ENCODE data around the gene ZNF580. TPM values are rescaled to one million over a fixed set of nuclear protein-coding genes. Genes with fewer than 3 reads are reported as not detected.

ZNF580 gene
- total RNA-seq, 2 donors from 2014 or later: 46.1 to 47.8 TPM

- peak overlapping the region; percentile 85 to 97 for H3K4me3 Mint-ChIP-seq
- no peaks in the 10 kb centered on the region for H3K9me3 Mint-ChIP-seq
- H3K36me3 Mint-ChIP-seq (ENCODE audit: insufficient read depth in 2 of 2): peaks cover 7 to 8% of the 10 kb centered on the region in 2 donors
- DNase-seq (no peak), ATAC-seq (replicated peaks in 1 of 2) (no peak)
- H3K27ac Mint-ChIP-seq: peak overlapping the region; percentile 98
- H3K27me3 Mint-ChIP-seq (ENCODE audit: low read depth): no peaks in the 10 kb centered on the region
- H3K4me1 Mint-ChIP-seq (ENCODE audit: low read depth): peaks cover 49% of the 10 kb centered on the region
Measured at GRCh38 chr19:55655648-55656040, 14.8 kb downstream of the ZNF580 start.

GRCh38 chr19:55656552-55656951 lies 15.8 kb downstream of the ZNF580 start:
- Mint-ChIP-seq H3K27ac (peak overlapping the region; percentile 98), H3K4me1 (ENCODE audit: low read depth) (peaks cover 44% of the 10 kb centered on the region), H3K36me3 (ENCODE audit: insufficient read depth in 2 of 2) (peaks cover 8 to 9% of the 10 kb centered on the region in 2 donors), H3K27me3 (ENCODE audit: low read depth) (no peaks in the 10 kb centered on the region), H3K4me3 (peak overlapping the region; percentile 85 to 97), H3K9me3 (no peaks in the 10 kb centered on the region)
- DNase-seq (no peak), ATAC-seq (replicated peaks in 1 of 2) (no peak)

GRCh38 chr19:55656988-55657747 lies 16.4 kb downstream of the ZNF580 start:
- Mint-ChIP-seq H3K9me3 (no peaks in the 10 kb centered on the region), H3K4me3 (peak overlapping the region; percentile 85 to 97), H3K27me3 (ENCODE audit: low read depth) (no peaks in the 10 kb centered on the region), H3K4me1 (ENCODE audit: low read depth) (peaks cover 48% of the 10 kb centered on the region), H3K27ac (peak overlapping the region; percentile 98), H3K36me3 (ENCODE audit: insufficient read depth in 2 of 2) (peaks cover 12 to 14% of the 10 kb centered on the region in 2 donors)
- DNase-seq (no peak), ATAC-seq (replicated peaks in 1 of 2) (no peak)

- Mint-ChIP-seq H3K27me3 (ENCODE audit: low read depth) (no peaks in the 10 kb centered on the region), H3K4me3 (peak overlapping the region; percentile 62 to 68), H3K27ac (no peak overlapping the region), H3K36me3 (ENCODE audit: insufficient read depth in 2 of 2) (peaks cover 20 to 29% of the 10 kb centered on the region in 2 donors), H3K4me1 (ENCODE audit: low read depth) (peaks cover 55% of the 10 kb centered on the region), H3K9me3 (no peaks in the 10 kb centered on the region)
- DNase-seq (no peak), ATAC-seq (replicated peaks in 1 of 2) (no peak)
Measured at GRCh38 chr19:55658846-55659459, 18.2 kb downstream of the ZNF580 start.

DNA sequence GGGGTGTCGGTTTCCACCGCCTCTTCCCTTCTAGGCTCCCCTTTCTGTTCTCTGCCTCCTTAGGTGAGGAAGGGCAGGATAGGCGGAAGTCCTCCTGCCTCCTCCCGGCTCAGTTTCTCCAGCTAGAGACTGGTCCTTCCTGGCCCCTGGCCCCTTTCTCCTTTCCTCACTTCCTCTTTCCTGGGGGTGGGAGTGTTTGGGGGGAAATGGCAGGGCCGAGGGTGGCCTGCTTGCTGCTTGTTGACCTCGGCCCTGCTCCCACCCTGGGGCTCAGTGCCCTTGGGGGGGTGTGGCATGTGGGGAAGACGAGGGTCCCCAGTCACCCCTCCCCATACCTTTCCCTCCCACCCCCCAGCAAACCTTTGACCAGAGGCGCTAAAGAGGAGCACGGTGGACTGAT lies 19.0 kb downstream of the ZNF580 start:
- Mint-ChIP-seq H3K4me1 (ENCODE audit: low read depth) (peaks cover 59% of the 10 kb centered on the region), H3K36me3 (ENCODE audit: insufficient read depth in 2 of 2) (peaks cover 20 to 29% of the 10 kb centered on the region in 2 donors), H3K27ac (peak overlapping the region; percentile 85), H3K4me3 (peak overlapping the region; percentile 62 to 68), H3K9me3 (no peaks in the 10 kb centered on the region), H3K27me3 (ENCODE audit: low read depth) (no peaks in the 10 kb centered on the region)
- no peak for ATAC-seq (replicated peaks in 1 of 2)
- DNase-seq: no peak

- H3K9me3 Mint-ChIP-seq: no peaks in the 10 kb centered on the region
- ATAC-seq (replicated peaks in 1 of 2): no peak
- DNase-seq: no peak
- H3K4me3 Mint-ChIP-seq: no peak overlapping the region
- peaks cover 22 to 31% of the 10 kb centered on the region in 2 donors for H3K36me3 Mint-ChIP-seq (ENCODE audit: insufficient read depth in 2 of 2)
- peak overlapping the region; percentile 39 for H3K27ac Mint-ChIP-seq
- H3K27me3 Mint-ChIP-seq (ENCODE audit: low read depth): no peaks in the 10 kb centered on the region
- peaks cover 59% of the 10 kb centered on the region for H3K4me1 Mint-ChIP-seq (ENCODE audit: low read depth)
Measured at GRCh38 chr19:55660404-55660803, 19.6 kb downstream of the ZNF580 start.

GRCh38 chr19:55660991-55661390 lies 20.2 kb downstream of the ZNF580 start:
- H3K36me3 Mint-ChIP-seq (ENCODE audit: insufficient read depth in 2 of 2): peaks cover 18 to 29% of the 10 kb centered on the region in 2 donors
- peaks cover 54% of the 10 kb centered on the region for H3K4me1 Mint-ChIP-seq (ENCODE audit: low read depth)
- no peak for DNase-seq
- H3K9me3 Mint-ChIP-seq: no peaks in the 10 kb centered on the region
- H3K4me3 Mint-ChIP-seq: no peak overlapping the region
- ATAC-seq (replicated peaks in 1 of 2): no peak
- H3K27ac Mint-ChIP-seq: no peak overlapping the region
- H3K27me3 Mint-ChIP-seq (ENCODE audit: low read depth): no peaks in the 10 kb centered on the region

DNA sequence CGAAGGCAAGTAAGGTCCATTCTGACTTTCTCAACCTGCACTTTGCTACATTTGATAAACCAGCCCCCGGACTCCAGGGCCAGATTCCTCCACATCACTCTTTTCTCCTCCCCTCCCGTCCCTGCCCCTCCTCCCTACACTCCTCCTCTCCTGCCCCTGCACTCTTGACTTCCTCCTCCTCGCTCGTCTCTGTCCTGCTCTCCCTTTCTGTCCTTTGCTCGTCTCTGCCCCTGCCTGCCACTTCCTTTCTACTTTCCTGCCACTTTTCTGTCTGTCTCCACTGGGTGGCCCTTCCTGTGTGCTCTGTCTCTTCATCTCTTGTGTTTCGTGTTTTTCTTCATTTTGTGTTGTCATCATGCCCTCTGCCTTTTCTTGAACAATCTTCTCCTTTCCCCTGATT lies 21.0 kb downstream of the ZNF580 start:
- Mint-ChIP-seq H3K27me3 (ENCODE audit: low read depth) (no peaks in the 10 kb centered on the region), H3K4me1 (ENCODE audit: low read depth) (peaks cover 47% of the 10 kb centered on the region), H3K36me3 (ENCODE audit: insufficient read depth in 2 of 2) (peaks cover 18 to 28% of the 10 kb centered on the region in 2 donors), H3K27ac (peak overlapping the region; percentile 31), H3K9me3 (no peaks in the 10 kb centered on the region), H3K4me3 (no peak overlapping the region)
- DNase-seq (no peak), ATAC-seq (replicated peaks in 1 of 2) (no peak)

- no peaks in the 10 kb centered on the region for H3K9me3 Mint-ChIP-seq
- no peak overlapping the region for H3K27ac Mint-ChIP-seq
- DNase-seq: no peak
- H3K4me3 Mint-ChIP-seq: no peak overlapping the region
- peaks cover 18 to 34% of the 10 kb centered on the region in 2 donors for H3K36me3 Mint-ChIP-seq (ENCODE audit: insufficient read depth in 2 of 2)
- no peak for ATAC-seq (replicated peaks in 1 of 2)
- H3K27me3 Mint-ChIP-seq (ENCODE audit: low read depth): no peaks in the 10 kb centered on the region
- H3K4me1 Mint-ChIP-seq (ENCODE audit: low read depth): peaks cover 27% of the 10 kb centered on the region
Measured at GRCh38 chr19:55663846-55664536, 23.2 kb downstream of the ZNF580 start.

DNA sequence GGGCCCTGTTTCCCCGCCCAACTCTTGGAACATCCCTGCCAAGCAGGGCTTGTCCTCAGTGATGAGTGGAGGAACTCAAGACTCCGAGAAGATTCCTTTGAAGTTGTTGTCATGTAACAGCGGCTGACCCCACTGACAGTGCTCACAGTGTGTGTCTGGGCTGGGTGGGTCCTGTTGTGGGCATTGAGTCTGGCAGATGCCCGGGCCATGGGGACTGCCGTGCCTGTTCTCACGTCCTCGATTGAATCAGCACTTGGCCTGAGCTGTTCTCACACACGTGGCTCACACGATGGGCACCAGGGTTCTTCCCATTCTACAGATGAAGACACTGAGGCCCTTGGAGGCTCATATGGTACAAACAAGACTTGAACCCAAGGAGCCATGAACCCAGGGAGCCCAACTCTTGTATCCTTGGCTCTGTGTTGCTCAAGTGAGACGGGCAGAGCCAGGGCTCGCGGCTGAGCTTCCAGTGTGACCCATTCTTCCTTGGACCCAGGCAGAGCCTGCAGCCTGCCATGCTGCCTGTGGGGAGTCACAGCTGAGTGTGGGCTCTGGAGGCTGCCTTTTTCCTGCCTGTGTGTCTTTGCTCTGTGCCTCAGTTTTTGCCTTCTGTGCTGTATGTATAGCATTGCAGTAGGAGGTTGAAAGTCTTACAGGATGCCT lies 25.7 kb downstream of the ZNF580 start:
- ATAC-seq (replicated peaks in 1 of 2) (no peak), DNase-seq (no peak)
- Mint-ChIP-seq H3K27me3 (ENCODE audit: low read depth) (no peaks in the 10 kb centered on the region), H3K36me3 (ENCODE audit: insufficient read depth in 2 of 2) (peaks cover 15 to 31% of the 10 kb centered on the region in 2 donors), H3K4me3 (no peak overlapping the region), H3K4me1 (ENCODE audit: low read depth) (peaks cover 25% of the 10 kb centered on the region), H3K27ac (no peak overlapping the region), H3K9me3 (no peaks in the 10 kb centered on the region)

- ATAC-seq (replicated peaks in 1 of 2) (no peak), DNase-seq (no peak)
- no peaks in the 10 kb centered on the region for H3K9me3 Mint-ChIP-seq
- no peak overlapping the region for H3K4me3 Mint-ChIP-seq
- H3K4me1 Mint-ChIP-seq (ENCODE audit: low read depth): peaks cover 20% of the 10 kb centered on the region
- peaks cover 13 to 27% of the 10 kb centered on the region in 2 donors for H3K36me3 Mint-ChIP-seq (ENCODE audit: insufficient read depth in 2 of 2)
- H3K27me3 Mint-ChIP-seq (ENCODE audit: low read depth): no peaks in the 10 kb centered on the region
- no peak overlapping the region for H3K27ac Mint-ChIP-seq
Measured at GRCh38 chr19:55667006-55667381, 26.2 kb downstream of the ZNF580 start.

DNA sequence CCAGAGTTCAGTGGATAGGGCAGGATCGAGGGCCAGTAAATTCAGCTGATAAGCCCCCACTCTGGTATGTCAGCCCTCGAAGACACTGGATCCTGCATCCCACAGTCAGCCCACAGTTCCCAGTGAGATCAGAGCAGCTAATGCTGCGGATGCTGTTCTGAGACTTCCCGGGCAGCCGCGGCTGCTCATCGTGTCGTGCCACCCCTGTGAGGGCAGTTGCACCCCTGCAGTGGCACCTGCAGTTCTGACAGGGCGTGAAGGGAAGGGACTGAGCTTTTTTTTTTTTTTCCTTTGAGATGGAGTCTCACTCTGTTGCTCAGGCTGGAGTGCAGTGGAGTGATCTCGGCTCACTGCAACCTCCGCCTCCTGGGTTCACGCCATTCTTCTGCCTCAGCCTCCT lies 26.7 kb downstream of the ZNF580 start:
- H3K27me3 Mint-ChIP-seq (ENCODE audit: low read depth): no peaks in the 10 kb centered on the region
- no peak overlapping the region for H3K4me3 Mint-ChIP-seq
- no peaks in the 10 kb centered on the region for H3K9me3 Mint-ChIP-seq
- H3K36me3 Mint-ChIP-seq (ENCODE audit: insufficient read depth in 2 of 2): peaks cover 11 to 28% of the 10 kb centered on the region in 2 donors
- H3K27ac Mint-ChIP-seq: no peak overlapping the region
- peaks cover 19% of the 10 kb centered on the region for H3K4me1 Mint-ChIP-seq (ENCODE audit: low read depth)
- DNase-seq (no peak), ATAC-seq (replicated peaks in 1 of 2) (no peak)

GRCh38 chr19:55667958-55668357 lies 27.2 kb downstream of the ZNF580 start:
- no peak overlapping the region for H3K27ac Mint-ChIP-seq
- no peak overlapping the region for H3K4me3 Mint-ChIP-seq
- H3K4me1 Mint-ChIP-seq (ENCODE audit: low read depth): peaks cover 15% of the 10 kb centered on the region
- peaks cover 7 to 25% of the 10 kb centered on the region in 2 donors for H3K36me3 Mint-ChIP-seq (ENCODE audit: insufficient read depth in 2 of 2)
- H3K27me3 Mint-ChIP-seq (ENCODE audit: low read depth): no peaks in the 10 kb centered on the region
- no peak for ATAC-seq (replicated peaks in 1 of 2)
- DNase-seq: no peak
- H3K9me3 Mint-ChIP-seq: no peaks in the 10 kb centered on the region
